ENCODE data around the gene CCDC78.
A peak's percentile ranks its signal among the peaks of the same experiment; 100 is the strongest.

CCDC78 gene

DNA sequence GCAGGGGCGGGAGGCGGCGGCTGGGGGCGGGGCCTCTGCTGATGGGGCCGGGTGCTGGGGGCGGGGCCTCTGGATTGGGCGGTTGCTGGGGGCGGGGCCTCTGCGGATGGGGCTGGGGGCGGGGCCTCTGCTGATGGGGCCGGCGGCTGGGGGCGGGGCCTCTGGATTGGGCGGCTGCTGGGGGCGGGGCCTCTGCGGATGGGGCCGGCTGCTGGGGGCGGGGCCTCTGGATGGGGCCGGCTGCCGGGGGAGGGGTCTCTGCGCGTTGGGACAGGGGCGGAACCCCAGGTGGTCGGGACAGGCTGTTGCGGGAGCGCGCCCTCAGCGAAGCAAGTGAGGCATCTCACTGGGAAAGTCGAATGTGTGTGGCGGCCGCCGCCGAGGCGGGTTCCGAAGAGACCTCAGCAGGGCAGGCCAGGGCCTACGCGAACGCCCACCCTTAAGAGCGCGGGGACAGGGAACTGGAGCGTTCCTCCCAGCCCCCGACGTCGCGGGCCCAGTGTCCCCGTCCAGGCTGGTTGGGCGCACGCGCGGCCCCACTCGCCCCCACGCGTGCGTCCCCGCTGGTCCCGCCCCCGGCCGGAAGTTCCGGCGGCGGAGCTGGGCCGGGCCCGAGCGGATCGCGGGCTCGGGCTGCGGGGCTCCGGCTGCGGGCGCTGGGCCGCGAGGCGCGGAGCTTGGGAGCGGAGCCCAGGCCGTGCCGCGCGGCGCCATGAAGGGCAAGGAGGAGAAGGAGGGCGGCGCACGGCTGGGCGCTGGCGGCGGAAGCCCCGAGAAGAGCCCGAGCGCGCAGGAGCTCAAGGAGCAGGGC is 46.2 kb downstream of the CCDC78 start, which contains the start of gene STUB1:
Gene STUB1 (plus strand): TSS at position 597 of the 811 bp plus-strand sequence. CDS start 116 bp downstream, at position 713.
- peaks cover 17% of the 10 kb centered on the region for H3K4me1 ChIP-seq (ENCODE audit: control insufficient read depth, insufficient read depth, low read length, poor library complexity, severe bottlenecking)
- 0% methylated on average over 59 to 74 of the region's 91 CpGs for WGBS, 2 experiments (ENCODE audit: insufficient coverage in 2 of 2)
- peak within 1 kb of the TSS; percentile 72 for H3K27ac ChIP-seq (ENCODE audit: low read depth, low read length, severe bottlenecking)
- no peaks in the 10 kb centered on the region for H3K9me3 ChIP-seq (ENCODE audit: control insufficient read depth, low read length)
- H3K36me3 ChIP-seq (ENCODE audit: control insufficient read depth, insufficient read depth, low read length): peaks cover 23% of the 10 kb centered on the region
- H3K4me3 ChIP-seq (ENCODE audit: extremely low read depth, insufficient read depth, low read length, poor library complexity, severe bottlenecking): peak within 1 kb of the TSS; percentile 78

DNA sequence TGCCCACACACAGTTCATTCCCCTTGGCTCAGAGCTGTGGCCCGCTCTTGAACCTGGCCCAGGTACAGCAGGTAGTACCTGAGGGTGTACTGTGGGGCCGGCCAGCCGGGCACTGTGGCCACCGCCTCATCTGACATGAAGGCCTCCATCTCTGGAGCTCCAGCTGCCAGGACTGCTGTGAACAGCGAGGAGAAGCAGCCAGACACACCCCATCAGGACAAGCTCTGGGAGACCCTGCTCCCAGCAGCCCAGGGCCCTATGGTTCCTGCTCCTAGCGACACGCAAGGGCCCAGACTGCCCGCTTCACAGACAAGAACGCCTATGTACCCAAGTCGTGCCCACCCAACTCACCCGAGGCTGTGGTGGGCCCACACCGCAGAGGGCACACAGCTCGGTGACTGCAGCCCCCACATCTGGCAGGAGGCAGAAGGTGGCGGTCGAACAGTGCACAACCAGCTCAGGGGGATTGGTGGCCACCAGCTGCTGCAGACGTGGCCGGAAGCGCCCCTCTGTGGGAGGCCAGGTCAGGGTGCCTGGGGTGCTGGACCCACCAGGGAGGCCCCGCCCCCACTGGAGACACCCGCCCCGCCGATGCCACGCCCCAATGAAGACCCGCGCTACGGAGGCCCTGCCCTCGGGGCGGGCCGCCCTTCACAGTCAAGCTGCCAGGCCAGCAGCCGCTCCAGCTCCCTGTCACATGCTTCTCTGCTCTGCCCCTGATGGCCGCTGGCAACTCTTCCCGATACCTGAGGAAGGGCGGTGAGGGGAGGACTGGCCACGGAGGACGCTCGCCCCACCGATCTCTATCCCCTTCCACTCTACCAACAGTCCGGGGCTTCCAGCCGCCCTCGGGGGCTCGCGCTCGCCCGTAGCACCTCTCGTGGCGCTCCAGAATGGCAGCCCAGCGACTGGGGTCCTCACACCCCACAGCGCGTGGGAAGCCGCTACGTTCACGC is 47.1 kb downstream of the CCDC78 start:
- peaks cover 23% of the 10 kb centered on the region for H3K36me3 ChIP-seq (ENCODE audit: control insufficient read depth, insufficient read depth, low read length)
- H3K4me3 ChIP-seq (ENCODE audit: extremely low read depth, insufficient read depth, low read length, poor library complexity, severe bottlenecking): peak overlapping the region; percentile 34
- H3K9me3 ChIP-seq (ENCODE audit: control insufficient read depth, low read length): no peaks in the 10 kb centered on the region
- WGBS, 2 experiments (ENCODE audit: insufficient coverage in 2 of 2): 36 to 84% methylated on average over 18 to 45 of the region's 52 CpGs
- H3K27ac ChIP-seq (ENCODE audit: low read depth, low read length, severe bottlenecking): peak overlapping the region; percentile 59
- H3K4me1 ChIP-seq (ENCODE audit: control insufficient read depth, insufficient read depth, low read length, poor library complexity, severe bottlenecking): peaks cover 23% of the 10 kb centered on the region

DNA sequence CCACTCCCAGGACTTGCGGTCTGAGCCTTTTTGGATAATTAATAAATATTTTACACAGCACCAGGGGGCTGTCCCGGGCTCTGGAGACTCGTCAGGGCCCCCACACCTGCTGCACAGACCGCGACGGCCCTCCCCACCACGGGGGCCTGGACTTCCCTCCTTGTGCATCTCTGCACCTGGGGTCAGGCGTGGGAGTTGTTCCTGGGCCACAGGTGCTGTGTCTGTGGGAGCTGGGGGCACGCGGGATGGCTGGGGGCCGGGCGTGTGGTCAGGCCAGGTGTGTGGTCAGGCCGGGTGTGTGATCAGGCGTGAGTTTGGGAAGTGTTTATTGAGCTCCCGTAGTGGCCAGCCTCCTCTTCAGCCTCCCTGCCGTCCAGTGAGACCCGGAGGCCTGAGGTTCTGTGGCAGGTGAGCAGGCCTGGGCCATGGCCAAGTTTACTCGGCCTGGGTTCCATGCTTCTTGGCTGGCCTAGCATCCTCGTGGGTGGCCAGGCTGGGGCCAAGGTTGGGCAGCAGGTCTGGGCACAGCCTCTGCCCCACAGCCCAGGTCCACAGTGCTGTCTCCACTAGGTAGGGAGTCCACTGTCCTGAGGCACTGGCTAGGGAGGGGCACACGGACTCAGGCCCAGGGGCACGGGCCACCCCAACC is 47.9 kb downstream of the CCDC78 start:
- H3K4me1 ChIP-seq (ENCODE audit: control insufficient read depth, insufficient read depth, low read length, poor library complexity, severe bottlenecking): peaks cover 23% of the 10 kb centered on the region
- H3K4me3 ChIP-seq (ENCODE audit: extremely low read depth, insufficient read depth, low read length, poor library complexity, severe bottlenecking): no peak overlapping the region
- WGBS, 2 experiments (ENCODE audit: insufficient coverage in 2 of 2): 92 to 95% methylated on average over 17 to 18 of the region's 21 CpGs
- no peak overlapping the region for H3K27ac ChIP-seq (ENCODE audit: low read depth, low read length, severe bottlenecking)
- peaks cover 29% of the 10 kb centered on the region for H3K36me3 ChIP-seq (ENCODE audit: control insufficient read depth, insufficient read depth, low read length)
- no peaks in the 10 kb centered on the region for H3K9me3 ChIP-seq (ENCODE audit: control insufficient read depth, low read length)

DNA sequence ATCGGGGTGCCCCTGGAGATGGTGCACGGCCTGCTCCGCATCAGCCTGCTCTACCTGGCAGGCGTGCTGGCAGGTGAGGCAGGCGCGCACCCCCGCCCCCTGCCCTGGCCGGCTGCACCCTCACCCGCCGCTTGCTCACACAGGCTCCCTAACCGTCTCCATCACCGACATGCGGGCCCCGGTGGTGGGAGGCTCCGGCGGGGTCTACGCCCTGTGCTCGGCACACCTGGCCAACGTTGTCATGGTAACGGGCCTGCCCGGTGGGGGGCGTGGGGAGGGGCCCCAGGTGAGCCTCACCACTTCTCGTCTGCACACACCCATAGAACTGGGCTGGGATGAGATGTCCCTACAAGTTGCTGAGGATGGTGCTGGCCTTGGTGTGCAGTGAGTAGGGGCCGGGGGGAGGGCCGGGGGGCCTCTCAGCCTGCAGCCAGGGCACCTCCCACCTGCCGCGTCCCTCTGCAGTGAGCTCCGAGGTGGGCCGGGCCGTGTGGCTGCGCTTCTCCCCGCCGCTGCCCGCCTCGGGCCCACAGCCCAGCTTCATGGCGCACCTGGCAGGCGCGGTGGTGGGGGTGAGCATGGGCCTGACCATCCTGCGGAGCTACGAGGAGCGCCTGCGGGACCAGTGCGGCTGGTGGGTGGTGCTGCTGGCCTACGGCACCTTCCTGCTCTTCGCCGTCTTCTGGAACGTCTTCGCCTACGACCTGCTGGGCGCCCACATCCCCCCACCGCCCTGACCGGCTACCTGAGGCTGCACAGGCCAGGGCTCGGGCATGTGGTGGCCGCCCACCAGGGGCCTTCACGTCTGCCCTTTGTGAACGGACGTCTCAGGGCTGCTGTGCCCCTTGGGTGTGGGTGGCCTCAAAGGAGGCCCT is 48.7 kb downstream of the CCDC78 start:
- Histone ChIP-seq H3K27ac (ENCODE audit: low read depth, low read length, severe bottlenecking) (no peak overlapping the region), H3K9me3 (ENCODE audit: control insufficient read depth, low read length) (no peaks in the 10 kb centered on the region), H3K4me1 (ENCODE audit: control insufficient read depth, insufficient read depth, low read length, poor library complexity, severe bottlenecking) (peaks cover 23% of the 10 kb centered on the region), H3K4me3 (ENCODE audit: extremely low read depth, insufficient read depth, low read length, poor library complexity, severe bottlenecking) (no peak overlapping the region), H3K36me3 (ENCODE audit: control insufficient read depth, insufficient read depth, low read length) (peaks cover 28% of the 10 kb centered on the region)
- WGBS, 2 experiments (ENCODE audit: insufficient coverage in 2 of 2): 91 to 94% methylated on average over 35 to 54 of the region's 57 CpGs

DNA sequence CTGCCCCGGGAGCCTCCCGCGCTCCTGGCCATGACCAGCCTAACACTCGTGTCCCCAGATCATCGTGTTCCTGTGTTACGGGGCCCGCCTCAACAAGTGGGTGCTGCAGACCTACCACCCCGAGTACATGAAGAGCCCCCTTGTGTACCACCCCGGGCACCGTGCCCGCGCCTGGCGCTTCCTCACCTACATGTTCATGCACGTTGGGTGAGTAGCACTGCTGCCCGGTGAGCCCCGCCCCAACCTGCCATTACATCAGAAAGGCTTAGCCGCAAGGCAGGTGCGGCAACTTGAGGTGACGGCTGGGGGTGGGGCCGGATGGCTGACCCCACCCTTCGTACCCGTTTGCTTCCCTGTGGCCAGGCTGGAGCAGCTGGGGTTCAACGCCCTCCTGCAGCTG is 49.3 kb downstream of the CCDC78 start:
- H3K27ac ChIP-seq (ENCODE audit: low read depth, low read length, severe bottlenecking): no peak overlapping the region
- H3K36me3 ChIP-seq (ENCODE audit: control insufficient read depth, insufficient read depth, low read length): peaks cover 27% of the 10 kb centered on the region
- peaks cover 21% of the 10 kb centered on the region for H3K4me1 ChIP-seq (ENCODE audit: control insufficient read depth, insufficient read depth, low read length, poor library complexity, severe bottlenecking)
- H3K4me3 ChIP-seq (ENCODE audit: extremely low read depth, insufficient read depth, low read length, poor library complexity, severe bottlenecking): no peak overlapping the region
- 93% methylated on average over 23 of the region's 23 CpGs for WGBS, 2 experiments (ENCODE audit: insufficient coverage in 2 of 2)
- no peaks in the 10 kb centered on the region for H3K9me3 ChIP-seq (ENCODE audit: control insufficient read depth, low read length)

DNA sequence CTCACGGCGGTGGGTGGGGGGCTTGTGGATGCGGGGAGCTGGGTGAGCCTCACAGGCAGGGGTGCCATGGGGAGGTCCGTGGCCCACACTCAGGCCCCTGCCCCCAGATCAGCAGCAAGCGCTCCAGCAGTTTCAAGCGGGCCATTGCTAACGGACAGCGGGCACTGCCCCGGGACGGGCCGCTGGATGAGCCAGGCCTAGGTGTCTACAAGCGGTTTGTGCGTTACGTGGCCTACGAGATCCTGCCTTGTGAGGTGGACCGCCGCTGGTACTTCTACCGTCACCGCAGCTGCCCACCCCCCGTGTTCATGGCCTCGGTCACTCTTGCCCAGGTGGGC is 49.7 kb downstream of the CCDC78 start:
- Histone ChIP-seq H3K4me3 (ENCODE audit: extremely low read depth, insufficient read depth, low read length, poor library complexity, severe bottlenecking) (no peak overlapping the region), H3K4me1 (ENCODE audit: control insufficient read depth, insufficient read depth, low read length, poor library complexity, severe bottlenecking) (peaks cover 18% of the 10 kb centered on the region), H3K9me3 (ENCODE audit: control insufficient read depth, low read length) (no peaks in the 10 kb centered on the region), H3K27ac (ENCODE audit: low read depth, low read length, severe bottlenecking) (no peak overlapping the region), H3K36me3 (ENCODE audit: control insufficient read depth, insufficient read depth, low read length) (peaks cover 27% of the 10 kb centered on the region)
- 97 to 98% methylated on average over 21 of the region's 21 CpGs for WGBS, 2 experiments (ENCODE audit: insufficient coverage in 2 of 2)

DNA sequence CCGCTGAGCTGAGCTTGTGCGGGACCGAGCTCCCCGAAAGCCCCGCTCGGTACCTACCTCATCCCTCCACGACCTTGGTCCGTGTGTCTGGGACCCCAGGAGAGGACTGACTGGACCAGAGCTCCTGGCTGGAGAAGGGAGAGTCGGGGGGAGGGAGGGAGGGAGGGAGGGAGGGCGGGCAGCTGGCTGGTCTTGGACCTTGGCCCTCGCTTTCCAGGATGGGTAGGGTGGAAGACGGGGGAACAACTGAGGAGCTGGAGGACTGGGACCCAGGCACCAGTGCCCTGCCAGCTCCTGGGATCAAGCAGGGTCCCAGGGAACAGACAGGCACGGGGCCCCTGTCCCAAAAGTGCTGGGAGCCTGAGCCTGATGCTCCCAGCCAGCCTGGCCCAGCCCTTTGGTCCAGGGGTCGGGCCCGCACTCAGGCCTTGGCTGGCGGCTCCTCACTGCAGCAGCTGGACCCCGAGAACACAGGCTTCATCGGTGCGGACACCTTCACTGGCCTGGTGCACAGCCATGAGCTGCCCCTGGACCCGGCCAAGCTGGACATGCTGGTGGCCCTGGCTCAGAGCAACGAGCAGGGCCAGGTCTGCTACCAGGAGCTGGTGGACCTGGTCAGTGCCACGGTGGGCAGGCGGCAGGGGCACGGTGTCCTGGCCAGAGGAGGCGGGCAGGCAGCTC is 50.2 kb downstream of the CCDC78 start:
- Histone ChIP-seq H3K36me3 (ENCODE audit: control insufficient read depth, insufficient read depth, low read length) (peaks cover 30% of the 10 kb centered on the region), H3K4me3 (ENCODE audit: extremely low read depth, insufficient read depth, low read length, poor library complexity, severe bottlenecking) (no peak overlapping the region), H3K9me3 (ENCODE audit: control insufficient read depth, low read length) (no peaks in the 10 kb centered on the region), H3K4me1 (ENCODE audit: control insufficient read depth, insufficient read depth, low read length, poor library complexity, severe bottlenecking) (peaks cover 12% of the 10 kb centered on the region), H3K27ac (ENCODE audit: low read depth, low read length, severe bottlenecking) (no peak overlapping the region)
- WGBS, 2 experiments (ENCODE audit: insufficient coverage in 2 of 2): 81 to 85% methylated on average over 16 to 18 of the region's 25 CpGs

DNA sequence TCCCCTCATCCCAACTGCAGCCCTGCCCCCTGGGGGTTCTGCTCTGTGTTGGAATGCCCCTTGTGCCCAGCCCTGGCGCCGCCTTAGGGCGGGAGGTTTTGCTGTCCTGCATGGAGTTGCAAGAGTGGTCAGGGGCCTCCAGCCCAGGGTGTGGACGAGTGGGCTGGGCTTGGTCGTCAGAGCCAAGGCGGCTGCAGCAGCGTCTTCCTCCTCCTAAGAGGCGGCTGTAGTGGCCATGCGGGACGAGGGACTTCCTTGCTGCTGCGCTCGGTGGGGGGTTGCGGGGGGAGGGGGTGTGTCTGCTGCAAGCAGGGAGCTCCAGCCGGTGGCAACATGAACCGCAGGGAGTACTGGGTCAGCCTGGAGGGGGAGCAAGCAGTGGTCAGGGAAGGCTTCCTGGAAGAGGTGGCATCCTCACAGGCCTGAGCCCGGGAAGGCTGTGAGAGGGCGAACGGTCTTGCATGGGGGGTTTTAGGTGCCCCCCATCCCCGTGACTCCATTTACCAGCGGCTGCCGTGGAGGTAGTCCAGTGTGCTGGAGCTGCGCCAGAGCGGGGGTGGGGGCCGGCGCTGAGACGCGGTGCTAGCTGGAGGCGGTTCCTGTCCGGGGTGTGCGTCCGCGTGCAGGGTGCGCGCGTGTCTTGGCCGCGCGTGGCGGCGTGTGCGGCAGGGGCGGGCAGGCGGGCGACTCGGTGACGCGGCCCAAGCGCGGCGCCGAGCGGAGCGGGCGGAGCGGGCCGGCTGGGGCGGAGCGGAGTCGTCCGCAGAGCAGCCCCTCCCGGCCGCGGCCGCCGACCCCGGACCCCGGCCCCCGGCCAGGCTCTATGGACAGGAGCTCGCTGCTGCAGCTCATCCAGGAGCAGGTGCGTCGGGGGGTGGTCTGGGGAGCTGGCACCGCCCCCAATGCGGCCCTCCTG is 51.0 kb downstream of the CCDC78 start, which contains the start of gene RHBDL1:
Gene RHBDL1 (plus strand): TSS at position 704 of the 916 bp plus-strand sequence. CDS start 120 bp downstream, at position 824.
- Histone ChIP-seq H3K4me3 (ENCODE audit: extremely low read depth, insufficient read depth, low read length, poor library complexity, severe bottlenecking) (peak within 1 kb of the TSS; percentile 22), H3K9me3 (ENCODE audit: control insufficient read depth, low read length) (no peaks in the 10 kb centered on the region), H3K36me3 (ENCODE audit: control insufficient read depth, insufficient read depth, low read length) (peaks cover 38% of the 10 kb centered on the region), H3K27ac (ENCODE audit: low read depth, low read length, severe bottlenecking) (no peak within 1 kb of the TSS), H3K4me1 (ENCODE audit: control insufficient read depth, insufficient read depth, low read length, poor library complexity, severe bottlenecking) (peaks cover 10% of the 10 kb centered on the region)
- WGBS, 2 experiments (ENCODE audit: insufficient coverage in 2 of 2): 9 to 11% methylated on average over 41 to 64 of the region's 73 CpGs
